ENCODE data around the gene ARGLU1. TPM values are rescaled to one million over a fixed set of nuclear protein-coding genes. Genes with fewer than 3 reads are reported as not detected.

ARGLU1 gene
- total RNA-seq, 1 donor = 42.0 TPM

- TF ChIP-seq CTCF (IDR thresholded peaks at IDR 0.05; ENCODE audit: extremely low read depth, low read depth, low read length) = no peak
- Histone ChIP-seq H4K20me1 (ENCODE audit: insufficient read depth, low read length) (no peaks in the 10 kb centered on the region), H3K4me3 (ENCODE audit: insufficient read depth, low read length) (no peak overlapping the region), H3K9me3 (ENCODE audit: low read depth, low read length) (no peaks in the 10 kb centered on the region), H3K36me3 (ENCODE audit: insufficient read depth, low read length) (no peaks in the 10 kb centered on the region), H2AFZ (ENCODE audit: low read length) (no peak overlapping the region), H3K27me3 (ENCODE audit: insufficient read depth, low read length) (no peaks in the 10 kb centered on the region), H3K4me1 (ENCODE audit: insufficient read depth, low read length) (peaks cover 30% of the 10 kb centered on the region), H3K4me2 (ENCODE audit: insufficient read depth, low read length) (no peak overlapping the region), H3K27ac (ENCODE audit: low read depth, low read length) (no peak overlapping the region), H3K79me2 (ENCODE audit: insufficient read depth, low read length) (peaks cover 48% of the 10 kb centered on the region)
- no peak for DNase-seq (ENCODE audit: insufficient read length, low spot score, missing footprints)
These were observed 64.7 kb downstream of the ARGLU1 start for GRCh38 chr13:106503272-106503671.

- no peaks in the 10 kb centered on the region for H4K20me1 ChIP-seq (ENCODE audit: insufficient read depth, low read length)
- peaks cover 20% of the 10 kb centered on the region for H3K4me1 ChIP-seq (ENCODE audit: insufficient read depth, low read length)
- H3K36me3 ChIP-seq (ENCODE audit: insufficient read depth, low read length) = no peaks in the 10 kb centered on the region
- H3K4me2 ChIP-seq (ENCODE audit: insufficient read depth, low read length) = no peak overlapping the region
- H3K4me3 ChIP-seq (ENCODE audit: insufficient read depth, low read length) = no peak overlapping the region
- H2AFZ ChIP-seq (ENCODE audit: low read length) = no peak overlapping the region
- no peaks in the 10 kb centered on the region for H3K27me3 ChIP-seq (ENCODE audit: insufficient read depth, low read length)
- H3K27ac ChIP-seq (ENCODE audit: low read depth, low read length) = no peak overlapping the region
- TF ChIP-seq CTCF (IDR thresholded peaks at IDR 0.05; ENCODE audit: extremely low read depth, low read depth, low read length) = no peak
- H3K9me3 ChIP-seq (ENCODE audit: low read depth, low read length) = no peaks in the 10 kb centered on the region
- H3K79me2 ChIP-seq (ENCODE audit: insufficient read depth, low read length) = peaks cover 46% of the 10 kb centered on the region
- DNase-seq (ENCODE audit: insufficient read length, low spot score, missing footprints) = no peak
These were observed 67.5 kb downstream of the ARGLU1 start for GRCh38 chr13:106500445-106500844.

- DNase-seq (ENCODE audit: insufficient read length, low spot score, missing footprints) = no peak
These were observed 68.0 kb downstream of the ARGLU1 start for GRCh38 chr13:106499896-106500295.

GRCh38 chr13:106499113-106499512 is 68.8 kb downstream of the ARGLU1 start:
- H3K9me3 ChIP-seq (ENCODE audit: low read depth, low read length) = no peaks in the 10 kb centered on the region
- TF ChIP-seq CTCF (IDR thresholded peaks at IDR 0.05; ENCODE audit: extremely low read depth, low read depth, low read length) = no peak
- no peak for DNase-seq (ENCODE audit: insufficient read length, low spot score, missing footprints)
- no peak overlapping the region for H3K4me2 ChIP-seq (ENCODE audit: insufficient read depth, low read length)
- H3K36me3 ChIP-seq (ENCODE audit: insufficient read depth, low read length) = peaks cover 8% of the 10 kb centered on the region
- no peaks in the 10 kb centered on the region for H4K20me1 ChIP-seq (ENCODE audit: insufficient read depth, low read length)
- no peaks in the 10 kb centered on the region for H3K27me3 ChIP-seq (ENCODE audit: insufficient read depth, low read length)
- peaks cover 37% of the 10 kb centered on the region for H3K79me2 ChIP-seq (ENCODE audit: insufficient read depth, low read length)
- no peak overlapping the region for H3K27ac ChIP-seq (ENCODE audit: low read depth, low read length)
- no peak overlapping the region for H3K4me3 ChIP-seq (ENCODE audit: insufficient read depth, low read length)
- no peak overlapping the region for H2AFZ ChIP-seq (ENCODE audit: low read length)
- H3K4me1 ChIP-seq (ENCODE audit: insufficient read depth, low read length) = peaks cover 16% of the 10 kb centered on the region

More at GRCh38 chr13:106499896-106500295, 68.0 kb downstream of the ARGLU1 start:
- peaks cover 20% of the 10 kb centered on the region for H3K4me1 ChIP-seq (ENCODE audit: insufficient read depth, low read length)
- no peak for TF ChIP-seq CTCF (IDR thresholded peaks at IDR 0.05; ENCODE audit: extremely low read depth, low read depth, low read length)
- no peak overlapping the region for H2AFZ ChIP-seq (ENCODE audit: low read length)
- H3K79me2 ChIP-seq (ENCODE audit: insufficient read depth, low read length) = peaks cover 44% of the 10 kb centered on the region
- no peak overlapping the region for H3K27ac ChIP-seq (ENCODE audit: low read depth, low read length)
- H3K27me3 ChIP-seq (ENCODE audit: insufficient read depth, low read length) = no peaks in the 10 kb centered on the region
- no peak overlapping the region for H3K4me3 ChIP-seq (ENCODE audit: insufficient read depth, low read length)
- no peaks in the 10 kb centered on the region for H3K36me3 ChIP-seq (ENCODE audit: insufficient read depth, low read length)
- H3K9me3 ChIP-seq (ENCODE audit: low read depth, low read length) = no peaks in the 10 kb centered on the region
- no peak overlapping the region for H3K4me2 ChIP-seq (ENCODE audit: insufficient read depth, low read length)
- no peaks in the 10 kb centered on the region for H4K20me1 ChIP-seq (ENCODE audit: insufficient read depth, low read length)
